ENCODE results near the gene IL1RAPL1. TPM values are rescaled to one million over a fixed set of nuclear protein-coding genes. Genes with fewer than 3 reads are reported as not detected.
A peak's percentile ranks its signal among the peaks of the same experiment; 100 is the strongest.

Gene IL1RAPL1
- polyA plus RNA-seq, 2 of the 4 experiments (the other 2 are of a cell fraction) = not detected

GRCh38 chrX:29083823-29084222, 496.6 kb downstream of the IL1RAPL1 start:
- no peak for FAIRE-seq
- ChIA-PET POLR2A (no interaction called here), CTCF (no interaction called here)

GRCh38 chrX:29090811-29091210, 503.6 kb downstream of the IL1RAPL1 start:
- no peak for ATAC-seq
- Histone ChIP-seq H3K4me1 (no peaks in the 10 kb centered on the region), H3K4me3 (no peak overlapping the region), H3K27ac (no peak overlapping the region), H3K4me2 (no peak overlapping the region), H3K9me3 (no peaks in the 10 kb centered on the region)
- WGBS (ENCODE audit: missing lambda C conversion rate) = 2% methylated on average over 2 of the region's 2 CpGs
- ChIA-PET CTCF (no interaction called here), POLR2A (no interaction called here)
- FAIRE-seq = peak; percentile 13
- DNase-seq (ENCODE audit: low read depth in 1 of 2, low spot score in 1 of 2) = peak in 1 of 2 experiments; percentile 6
- TF ChIP-seq MAFK (IDR thresholded peaks at IDR 0.05; ENCODE audit: partially characterized antibody) (no peak), KDM5A (IDR thresholded peaks at IDR 0.05) (no peak), TFCP2L1 (CRISPR knock-in tag; IDR thresholded peaks at IDR 0.05) (no peak), REST (IDR thresholded peaks at IDR 0.05) (no peak), BHLHE40 (IDR thresholded peaks at IDR 0.05; ENCODE audit: low read depth, low read length) (no peak), ESRRA (IDR thresholded peaks at IDR 0.05; ENCODE audit: borderline replicate concordance, low read length) (no peak), CTCF (IDR thresholded peaks at IDR 0.05) (peak; percentile 8; the same call in 1 of the 3 replicates), EHMT2 (IDR thresholded peaks at IDR 0.05; ENCODE audit: low read depth) (no peak)

More at GRCh38 chrX:29083823-29084222, 496.6 kb downstream of the IL1RAPL1 start:
- no peaks in the 10 kb centered on the region for H3K9me3 ChIP-seq
- WGBS (ENCODE audit: missing lambda C conversion rate) = 13% methylated on average over 2 of the region's 2 CpGs
- ATAC-seq (no peak), DNase-seq (ENCODE audit: low read depth in 1 of 2, low spot score in 1 of 2) (no peak)
- H3K4me3 ChIP-seq = no peak overlapping the region
- no peak overlapping the region for H3K27ac ChIP-seq
- H3K4me1 ChIP-seq = no peaks in the 10 kb centered on the region
- TF ChIP-seq CBX8 (IDR thresholded peaks at IDR 0.05) (no peak), FOSB (CRISPR knock-in tag; IDR thresholded peaks at IDR 0.05) (no peak), ZNF302 (CRISPR knock-in tag; IDR thresholded peaks at IDR 0.05) (no peak), POLR2AphosphoS2 (conservative IDR thresholded peaks at IDR 0.05; ENCODE audit: low read length) (no peak), ZSCAN20 (CRISPR knock-in tag; IDR thresholded peaks at IDR 0.05) (no peak), ATOH8 (CRISPR knock-in tag; IDR thresholded peaks at IDR 0.05; ENCODE audit: low read depth) (no peak), BCL3 (IDR thresholded peaks at IDR 0.05) (no peak), MYC (IDR thresholded peaks at IDR 0.05; ENCODE audit: borderline replicate concordance, low read length) (no peak), RFX5 (IDR thresholded peaks at IDR 0.05) (no peak), HOXA7 (CRISPR knock-in tag; IDR thresholded peaks at IDR 0.05) (no peak), EHMT2 (IDR thresholded peaks at IDR 0.05; ENCODE audit: low read depth) (no peak), RARB (CRISPR knock-in tag; IDR thresholded peaks at IDR 0.05) (no peak), TP53 (CRISPR knock-in tag; IDR thresholded peaks at IDR 0.05) (no peak), REST (IDR thresholded peaks at IDR 0.05) (no peak), MAX (IDR thresholded peaks at IDR 0.05) (no peak), ZFP36 (IDR thresholded peaks at IDR 0.05; ENCODE audit: borderline replicate concordance, partially characterized antibody) (no peak), EHF (CRISPR knock-in tag; IDR thresholded peaks at IDR 0.05) (no peak)
- TF ChIP-seq, protein P1, sequence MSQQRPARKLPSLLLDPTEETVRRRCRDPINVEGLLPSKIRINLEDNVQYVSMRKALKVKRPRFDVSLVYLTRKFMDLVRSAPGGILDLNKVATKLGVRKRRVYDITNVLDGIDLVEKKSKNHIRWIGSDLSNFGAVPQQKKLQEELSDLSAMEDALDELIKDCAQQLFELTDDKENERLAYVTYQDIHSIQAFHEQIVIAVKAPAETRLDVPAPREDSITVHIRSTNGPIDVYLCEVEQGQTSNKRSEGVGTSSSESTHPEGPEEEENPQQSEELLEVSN (IDR thresholded peaks at IDR 0.05; ENCODE audit: borderline replicate concordance, low read depth) = no peak
- no peak overlapping the region for H3K4me2 ChIP-seq
